GM21825 (cell line): ENCODE data around the gene ABTB2.
"Not testable (repeated sequence)": the region's sequence is repeated elsewhere in the genome, so short reads cannot be mapped to it uniquely, and the experiment has no call there.

Source experiments
- ATAC-seq: cut with Tn5 transposase; IDR thresholded peaks from one replicate; pipeline ENCODE4 v1.9.1; 2021; ENCODE audit warnings: mild to moderate bottlenecking, moderate library complexity; ENCODE audit not compliant: unreplicated experiment

The ABTB2 gene

DNA sequence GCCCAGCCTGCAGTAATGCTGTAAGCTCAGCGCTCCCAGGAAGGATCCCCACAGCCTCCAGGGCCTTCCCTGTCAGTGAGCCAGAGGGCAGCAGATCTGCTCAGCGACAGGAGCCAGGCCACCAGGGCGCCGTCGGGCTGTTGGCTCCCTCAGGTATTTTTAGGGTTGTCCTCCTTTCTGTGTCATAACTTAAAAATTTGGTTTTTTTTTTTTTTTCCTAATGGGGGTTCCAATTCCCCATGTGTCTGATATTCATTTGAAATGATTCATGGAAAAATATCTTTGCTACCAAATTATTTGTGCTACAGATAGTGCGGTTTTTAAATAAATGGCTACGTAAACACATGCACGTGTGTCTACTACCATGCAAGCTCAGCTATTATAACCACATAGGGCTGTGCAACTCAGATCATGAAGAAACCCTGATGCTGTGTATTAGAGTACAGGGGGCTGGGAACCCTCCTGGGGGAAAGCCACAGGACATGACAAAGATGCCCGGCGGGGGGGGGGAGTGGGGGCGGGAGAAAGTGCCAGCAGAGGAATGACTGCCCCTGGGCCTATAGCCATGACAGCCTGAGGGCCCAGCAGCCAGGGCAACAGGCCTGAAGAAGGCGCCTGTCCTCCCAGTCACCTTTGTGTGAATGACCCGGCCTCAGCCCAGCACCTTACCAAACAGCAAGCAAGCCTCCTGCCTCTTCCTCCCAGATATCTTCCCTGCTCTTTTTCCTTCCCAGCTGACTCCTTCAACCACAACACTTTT is 163.1 kb downstream of the ABTB2 start:
- no peak for ATAC-seq

DNA sequence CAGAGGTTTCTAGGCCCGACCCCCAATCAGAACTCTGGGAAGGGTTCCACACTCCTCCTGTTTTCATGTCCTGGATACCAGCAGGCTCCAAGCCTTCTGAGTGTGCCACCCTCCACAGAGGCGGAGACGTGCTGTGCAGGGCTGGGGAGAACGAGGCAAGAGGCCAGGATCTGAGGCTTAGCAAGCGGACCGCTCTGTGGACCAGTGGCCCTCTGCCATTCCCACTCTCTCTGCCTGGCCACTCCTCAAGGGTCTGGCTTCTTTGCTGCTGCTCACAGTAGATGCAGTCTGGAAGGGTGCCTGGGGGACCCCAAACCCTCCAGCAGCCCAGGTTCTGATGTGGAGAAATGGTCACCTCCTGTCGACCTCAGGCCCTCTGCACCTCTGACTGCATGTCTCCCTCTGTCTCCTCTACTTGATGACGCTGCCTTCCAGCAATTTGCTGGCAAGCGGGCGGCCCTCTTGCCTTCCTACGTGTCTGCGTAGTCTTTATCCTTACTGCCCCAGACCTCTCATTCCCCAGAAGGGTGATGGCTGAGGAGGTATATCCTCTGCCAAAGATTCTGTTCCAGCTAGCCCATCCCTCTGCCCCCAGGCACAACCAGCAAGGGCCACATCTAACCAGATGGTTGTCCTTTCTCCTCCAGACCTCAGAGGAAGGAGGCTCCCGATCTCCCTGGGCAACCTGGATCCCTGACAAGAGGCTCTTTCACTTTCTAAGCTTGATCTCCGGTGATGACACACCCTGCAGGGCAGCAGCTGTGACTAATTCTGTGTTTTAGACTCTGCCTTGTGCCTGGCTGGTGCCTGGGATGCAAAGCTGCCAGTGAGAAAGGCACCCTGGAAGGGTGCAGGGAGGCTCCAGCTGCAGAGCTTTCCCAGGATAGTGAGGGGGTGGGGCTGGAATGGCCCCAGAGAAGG is 165.1 kb downstream of the ABTB2 start:
- no peak for ATAC-seq

DNA sequence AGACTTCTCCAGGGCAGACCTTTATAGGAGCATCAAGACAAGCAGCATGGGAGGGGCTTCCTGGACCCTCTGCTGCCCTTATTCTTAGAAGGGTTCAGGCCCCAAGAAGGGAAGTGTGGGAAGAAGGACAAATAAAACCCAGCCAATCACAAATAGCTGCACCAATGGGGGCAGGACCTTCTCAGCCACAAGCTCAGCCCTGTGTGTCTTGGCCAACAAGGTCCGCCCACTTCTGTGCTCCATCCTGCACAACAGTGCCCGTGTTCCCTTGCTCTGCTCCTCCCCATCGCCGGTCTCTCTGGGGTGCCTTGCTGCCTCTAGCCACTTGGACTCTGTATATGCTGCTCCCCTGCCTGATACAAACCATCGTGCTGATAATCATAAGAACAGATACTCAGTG is 166.2 kb downstream of the ABTB2 start:
- ATAC-seq, result no peak

DNA sequence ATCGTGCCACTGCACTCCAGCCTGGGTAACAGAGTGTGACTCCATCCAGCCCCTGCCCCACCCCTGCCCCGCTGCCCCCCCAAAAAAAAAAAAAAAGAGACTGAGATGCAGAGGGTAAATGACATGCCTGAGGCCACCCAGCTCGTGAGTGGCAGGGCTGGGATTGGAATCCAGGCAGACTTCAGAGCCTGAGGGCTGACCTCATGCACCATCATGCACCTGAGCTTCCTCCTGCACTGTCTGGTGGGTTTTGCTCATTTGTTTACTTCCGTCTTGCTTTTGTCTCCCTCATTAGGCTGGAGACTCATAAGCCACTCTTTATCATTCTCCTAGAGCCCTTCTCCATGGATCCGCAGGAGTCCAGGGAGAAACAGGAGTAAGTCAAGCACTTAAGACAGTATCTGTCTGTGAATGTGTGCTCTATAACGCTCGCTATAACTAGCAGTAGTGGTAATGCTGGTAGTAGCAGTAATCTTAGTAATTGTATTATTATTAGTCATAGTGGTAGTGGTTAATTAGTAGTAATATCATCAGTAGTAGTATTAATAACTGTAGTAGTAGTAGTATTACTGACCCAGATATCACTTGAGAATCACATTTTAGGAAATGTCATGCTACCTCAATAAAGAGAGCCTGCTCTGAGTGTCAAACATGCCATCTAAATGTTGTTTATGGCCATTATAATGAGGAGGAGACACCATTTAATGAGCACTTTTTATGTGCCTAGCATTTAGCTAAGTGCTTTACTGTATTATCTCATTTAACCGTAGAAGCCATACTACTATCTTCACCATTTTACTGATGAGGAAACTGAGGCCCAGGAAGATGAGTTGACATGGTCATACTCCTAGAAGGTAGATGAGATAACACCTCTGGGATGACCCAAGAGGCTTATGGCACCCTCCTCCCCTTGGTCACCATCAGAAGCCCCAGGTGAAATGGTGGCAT is 167.3 kb downstream of the ABTB2 start:
- no peak for ATAC-seq

DNA sequence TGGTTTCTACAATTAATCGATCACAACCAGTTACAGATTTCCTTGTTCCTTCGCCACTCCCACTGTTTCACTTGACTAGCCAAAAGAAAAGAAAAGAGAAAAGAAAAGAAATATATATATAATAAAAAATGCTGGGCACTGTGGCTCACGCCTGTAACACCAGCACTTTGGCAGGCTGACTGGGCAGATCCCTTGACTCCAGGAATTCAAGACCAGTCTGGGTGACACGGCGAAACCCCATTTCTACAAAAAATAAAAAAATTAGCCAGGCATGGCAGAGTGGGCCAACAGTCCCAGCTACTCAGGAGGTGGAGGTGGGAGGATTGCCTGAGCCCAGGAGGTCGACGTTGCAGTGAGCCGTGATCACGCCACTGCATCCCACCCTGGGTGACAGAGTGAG is 168.6 kb downstream of the ABTB2 start:
- ATAC-seq, result no peak

DNA sequence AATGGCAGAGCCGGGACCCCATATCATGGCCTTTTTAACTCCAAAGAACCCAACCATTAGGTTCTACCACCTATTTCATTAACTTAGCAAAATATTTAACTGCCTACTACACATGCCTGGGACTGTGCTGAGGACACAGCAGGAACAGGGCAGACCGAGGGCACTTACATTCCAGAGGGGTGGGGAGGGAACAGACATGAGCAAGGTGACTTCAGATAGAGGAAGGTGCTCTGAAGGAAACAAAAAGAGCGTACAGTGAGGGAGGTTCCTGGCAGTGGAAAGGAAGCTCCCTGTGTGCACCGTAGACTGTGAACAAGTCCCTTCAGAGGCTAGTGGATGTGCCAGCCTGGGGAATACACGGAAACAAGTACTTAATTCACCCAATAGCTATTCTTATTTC is 169.6 kb downstream of the ABTB2 start:
- ATAC-seq, result no peak

DNA sequence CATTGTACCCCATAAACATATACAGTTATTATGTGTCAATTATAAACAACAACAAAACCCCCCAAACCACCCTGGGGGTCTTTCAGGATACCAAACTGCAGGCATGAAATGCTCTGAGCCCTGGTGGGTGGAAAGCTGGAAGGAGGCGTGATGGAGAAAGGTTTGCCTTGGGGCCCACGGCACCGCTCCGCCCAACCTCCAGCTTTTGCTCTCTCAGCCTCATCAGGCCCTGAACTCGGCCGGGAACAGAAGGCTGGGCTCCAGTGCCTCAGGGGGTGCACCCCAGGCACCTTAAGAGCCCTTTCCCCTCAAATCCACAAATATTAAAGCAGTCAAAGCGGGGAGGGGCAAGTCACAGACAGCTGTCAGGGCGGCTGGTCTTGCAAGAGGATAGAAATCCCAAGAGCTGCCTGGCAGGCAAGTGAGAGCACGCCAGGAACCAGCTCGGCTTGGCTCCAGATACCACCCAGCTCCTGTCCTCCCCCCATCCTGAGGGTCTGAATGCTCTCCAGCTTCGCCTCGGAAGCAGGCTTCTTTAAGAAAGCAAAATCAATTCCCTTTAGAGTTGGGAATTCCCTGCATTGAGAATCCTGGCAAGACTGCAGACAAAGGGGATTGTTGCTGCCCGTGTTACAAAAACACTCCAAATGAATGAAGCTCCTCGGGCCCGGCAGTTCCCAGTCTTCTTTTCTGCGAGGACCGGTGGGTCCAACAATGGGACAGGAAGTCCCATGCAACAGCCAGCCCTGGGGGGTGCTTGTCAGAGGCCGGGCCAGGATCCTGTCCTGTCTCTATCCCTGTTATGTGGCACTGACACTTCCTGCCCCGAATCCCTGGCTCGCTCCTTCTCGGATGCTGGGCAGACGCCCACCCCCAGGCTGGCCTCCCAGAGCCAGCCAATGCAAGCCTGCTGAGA is 171.6 kb downstream of the ABTB2 start:
- ATAC-seq, result no peak

DNA sequence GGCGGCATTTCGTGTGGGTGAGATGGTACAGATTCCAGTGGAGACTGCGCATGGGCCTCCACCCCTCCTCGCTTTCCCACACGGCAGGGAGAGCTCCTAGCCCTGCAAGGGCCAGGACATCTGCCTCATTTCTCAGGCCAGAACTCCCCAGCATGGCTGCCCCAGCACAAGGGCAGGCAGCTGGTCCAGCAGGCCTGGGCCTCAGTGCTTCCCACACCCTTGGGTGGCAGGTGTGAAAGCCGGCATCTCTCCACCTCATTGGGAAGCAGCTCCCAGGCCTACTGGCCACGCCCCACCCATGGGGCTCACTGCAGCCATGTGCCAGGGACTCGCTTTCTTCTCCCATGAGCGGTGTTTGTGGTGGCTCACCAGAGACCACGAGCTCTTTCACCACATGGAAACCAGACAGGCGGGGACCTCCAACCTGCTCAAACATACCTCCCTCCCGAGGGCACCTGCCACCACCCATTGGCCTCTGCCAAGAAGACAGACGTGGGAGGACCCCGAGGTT is 173.2 kb downstream of the ABTB2 start:
- no peak for ATAC-seq

DNA sequence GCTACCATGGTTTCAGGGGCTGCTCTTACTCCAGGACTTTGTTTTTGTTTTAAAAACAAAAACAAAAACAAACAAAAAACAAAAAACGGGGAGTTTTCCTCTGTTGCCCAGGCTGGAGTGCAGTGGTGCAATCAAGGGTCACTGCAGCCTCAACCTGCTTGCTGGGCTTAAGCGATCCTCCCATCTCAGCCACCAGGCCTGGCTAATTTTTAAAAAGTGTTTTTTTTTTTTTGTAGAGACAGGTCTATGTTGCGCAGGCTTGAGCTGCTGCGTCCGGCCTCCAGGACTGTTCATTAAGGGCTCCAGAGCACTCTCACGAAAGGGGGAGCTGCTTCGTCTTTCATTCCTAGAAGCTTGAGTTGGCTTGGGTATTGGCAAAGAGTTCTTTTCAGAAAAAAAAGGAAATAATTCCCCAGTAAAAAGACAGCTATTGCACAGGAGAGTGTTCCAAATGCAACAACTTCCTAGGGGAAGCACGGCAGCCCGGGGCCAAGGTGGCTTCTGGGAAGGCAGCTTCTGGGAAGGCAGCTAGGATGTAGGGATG is 173.9 kb downstream of the ABTB2 start:
- no peak for ATAC-seq

DNA sequence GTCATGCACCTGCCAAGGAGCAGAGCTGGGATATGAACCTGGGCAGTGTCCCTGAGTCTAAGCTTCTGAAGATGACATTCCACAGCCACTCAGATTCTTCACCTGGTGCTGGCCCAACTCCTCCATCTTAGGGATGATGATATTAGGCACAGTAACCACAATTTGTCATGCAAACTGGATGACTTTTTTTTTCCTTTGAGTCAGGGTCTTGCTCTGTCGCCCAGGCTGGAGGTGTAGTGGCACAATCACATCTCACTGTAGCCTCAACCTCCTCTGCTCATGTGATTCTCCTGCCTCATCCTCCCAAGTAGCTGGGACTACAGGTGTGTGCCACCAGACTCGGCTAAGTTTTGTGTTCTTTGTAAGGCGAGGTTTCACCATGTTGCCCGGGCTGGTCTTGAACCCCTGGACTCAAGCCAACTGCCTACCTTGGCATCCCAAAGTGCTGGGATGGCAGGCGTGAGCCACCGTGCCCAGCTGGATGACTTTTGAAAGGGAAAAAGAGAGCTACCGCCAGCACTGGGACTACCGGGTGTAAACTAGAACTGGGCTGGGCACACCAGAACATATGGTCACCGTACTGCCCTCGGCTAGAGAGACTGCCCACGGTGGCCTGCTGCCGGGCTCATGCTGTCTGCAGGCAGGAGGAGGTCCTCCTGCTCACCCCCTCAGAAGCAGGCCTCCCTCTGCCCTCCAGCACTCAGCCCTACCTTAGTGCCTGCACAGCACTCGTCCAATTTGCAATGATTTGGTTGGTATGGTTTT is 174.7 kb downstream of the ABTB2 start:
- ATAC-seq, result no peak

DNA sequence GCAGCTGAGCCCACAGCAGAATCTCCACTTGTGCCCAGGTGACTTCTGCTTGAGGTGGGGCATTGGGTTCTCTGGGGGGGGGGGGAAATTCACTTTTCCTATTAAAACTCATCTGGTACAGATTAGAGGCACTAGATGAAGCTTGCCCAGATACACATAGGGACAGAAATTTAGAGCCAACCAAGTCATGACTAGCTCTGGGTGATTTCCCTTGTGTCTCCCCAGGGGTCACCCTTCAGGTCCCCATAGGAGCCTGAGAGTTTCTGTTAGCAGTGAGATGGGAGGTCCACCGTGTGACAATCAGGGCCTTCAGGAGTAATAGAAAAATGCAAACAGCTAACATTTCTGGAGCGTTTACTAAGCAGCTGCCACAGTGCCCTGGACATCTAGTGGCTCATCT is 175.4 kb downstream of the ABTB2 start:
- ATAC-seq, result no peak

DNA sequence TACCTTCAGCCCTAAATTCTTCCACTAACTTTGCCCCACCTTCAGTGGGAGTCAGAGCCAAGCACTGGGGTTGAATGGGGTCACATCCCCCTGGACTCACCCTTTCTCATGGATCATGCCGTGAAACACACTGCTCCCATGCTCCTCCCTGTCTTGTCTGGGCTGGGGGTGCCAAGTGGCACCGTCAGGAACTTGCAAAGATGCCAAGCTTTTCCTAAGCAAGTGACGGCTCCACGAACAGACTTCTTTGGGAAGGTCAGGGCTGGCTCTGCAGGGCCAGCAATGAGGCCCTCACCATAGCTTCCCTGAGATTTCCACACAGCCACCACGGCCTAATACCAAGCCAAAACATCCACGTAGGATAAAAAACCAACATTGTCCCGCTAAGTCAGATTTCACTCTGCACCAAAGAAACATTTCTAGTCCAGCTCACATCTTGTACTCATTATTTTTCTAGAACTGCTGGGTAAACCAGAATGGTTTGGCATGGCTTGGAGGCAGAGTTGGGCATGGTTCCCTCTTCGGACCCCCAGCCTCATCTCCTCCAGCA is 175.9 kb downstream of the ABTB2 start:
- ATAC-seq, result no peak

DNA sequence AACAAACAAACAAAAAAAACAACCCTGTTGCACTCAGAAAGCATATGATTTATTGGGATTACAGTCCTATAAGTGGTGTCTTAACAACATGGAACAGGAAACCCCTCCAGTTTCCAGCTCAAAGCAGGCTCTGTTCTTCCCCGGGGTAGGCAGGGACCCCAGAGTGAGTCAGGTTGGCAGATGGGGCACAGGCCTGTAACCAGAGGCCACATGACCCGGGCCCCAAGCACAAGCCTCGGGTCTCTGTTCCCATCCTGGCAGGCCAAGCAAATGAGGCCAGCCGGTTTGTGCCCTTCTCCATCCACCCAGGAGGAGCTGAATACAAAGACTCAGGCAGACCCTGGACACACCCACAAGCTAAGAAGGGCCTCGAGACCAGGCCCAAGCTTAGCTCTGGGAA is 176.6 kb downstream of the ABTB2 start:
- no peak for ATAC-seq

DNA sequence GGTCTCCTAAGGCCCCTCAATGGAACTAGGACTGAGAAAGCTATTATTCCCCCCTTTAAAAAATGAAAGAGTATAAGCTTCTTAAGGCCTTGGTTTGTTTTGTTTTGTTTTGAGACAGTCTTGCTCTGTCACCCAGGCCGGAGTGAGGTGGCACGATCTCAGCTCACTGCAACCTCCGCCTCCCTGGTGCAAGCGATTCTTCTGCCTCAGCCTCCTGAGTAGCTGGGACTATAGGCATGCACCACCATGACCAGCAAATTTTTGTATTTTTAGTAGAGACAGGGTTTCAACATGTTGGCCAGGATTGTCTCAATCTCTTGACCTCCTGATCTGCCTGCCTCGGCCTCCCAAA is 177.0 kb downstream of the ABTB2 start:
- ATAC-seq, result not testable (repeated sequence)

DNA sequence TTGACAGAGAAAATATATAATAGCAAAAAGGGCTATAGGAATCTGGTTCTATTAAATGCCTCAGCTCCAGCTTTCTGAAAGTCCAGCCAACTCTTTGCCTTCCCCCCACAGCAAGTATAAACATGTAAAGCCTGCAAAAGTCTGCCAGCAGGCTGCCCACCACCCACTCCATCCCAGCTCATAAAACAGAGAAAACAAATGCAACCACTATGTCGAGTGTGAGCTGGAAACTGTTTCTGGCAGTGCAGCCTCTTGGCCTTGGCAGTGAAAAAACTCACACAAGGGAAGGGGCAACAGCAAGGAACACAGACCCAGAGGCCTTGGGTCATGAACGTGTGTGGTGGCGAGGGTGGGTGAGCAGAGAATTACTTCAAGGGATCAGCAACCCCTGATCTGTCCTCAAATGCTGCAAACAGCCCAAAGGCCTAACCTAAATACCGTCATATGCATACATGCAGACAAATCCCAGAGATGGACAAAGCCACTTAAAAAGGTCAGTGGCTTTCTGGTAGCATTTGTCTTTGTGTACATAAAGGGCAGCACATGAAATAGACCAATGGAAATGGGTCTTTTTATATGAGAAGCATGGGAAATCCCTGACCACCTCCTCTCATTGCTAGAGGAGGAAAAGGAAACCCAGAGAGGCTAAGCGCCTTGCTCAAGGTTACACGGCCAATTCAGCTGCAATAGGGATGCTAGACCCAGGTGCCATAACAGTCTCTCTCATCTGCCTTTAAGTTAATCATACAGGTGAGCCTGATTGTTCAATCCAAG is 177.6 kb downstream of the ABTB2 start:
- ATAC-seq, result no peak

DNA sequence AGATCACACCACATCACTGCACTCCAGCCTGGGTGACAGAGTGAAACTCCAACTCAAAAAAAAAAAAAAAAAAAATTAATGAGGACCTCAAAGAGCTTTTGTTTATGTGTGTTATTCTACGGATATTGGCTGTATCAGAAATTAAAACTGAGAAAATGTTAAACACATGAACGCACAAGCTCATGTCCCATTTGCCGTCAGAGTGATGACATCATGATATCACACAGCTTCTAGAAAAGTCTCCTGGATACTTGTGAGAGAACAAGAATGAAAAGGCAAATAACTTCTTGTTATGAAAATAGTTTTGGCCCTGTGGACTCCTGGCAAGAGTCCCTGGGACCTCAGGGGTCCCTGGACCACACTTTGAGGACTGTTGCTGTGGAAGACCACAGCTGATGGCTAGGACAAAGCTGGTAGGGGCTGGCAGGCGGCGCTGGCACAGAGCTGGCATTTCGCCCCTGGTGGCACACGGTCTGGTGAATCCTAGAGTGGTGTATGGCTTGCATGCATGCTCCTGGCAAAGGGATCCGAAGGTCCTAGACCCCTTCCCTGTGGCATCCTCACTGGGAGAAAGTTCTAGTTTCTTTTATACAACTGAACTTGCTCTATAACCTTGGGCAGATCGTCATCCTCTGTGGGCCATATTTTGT is 178.7 kb downstream of the ABTB2 start:
- ATAC-seq, result no peak

DNA sequence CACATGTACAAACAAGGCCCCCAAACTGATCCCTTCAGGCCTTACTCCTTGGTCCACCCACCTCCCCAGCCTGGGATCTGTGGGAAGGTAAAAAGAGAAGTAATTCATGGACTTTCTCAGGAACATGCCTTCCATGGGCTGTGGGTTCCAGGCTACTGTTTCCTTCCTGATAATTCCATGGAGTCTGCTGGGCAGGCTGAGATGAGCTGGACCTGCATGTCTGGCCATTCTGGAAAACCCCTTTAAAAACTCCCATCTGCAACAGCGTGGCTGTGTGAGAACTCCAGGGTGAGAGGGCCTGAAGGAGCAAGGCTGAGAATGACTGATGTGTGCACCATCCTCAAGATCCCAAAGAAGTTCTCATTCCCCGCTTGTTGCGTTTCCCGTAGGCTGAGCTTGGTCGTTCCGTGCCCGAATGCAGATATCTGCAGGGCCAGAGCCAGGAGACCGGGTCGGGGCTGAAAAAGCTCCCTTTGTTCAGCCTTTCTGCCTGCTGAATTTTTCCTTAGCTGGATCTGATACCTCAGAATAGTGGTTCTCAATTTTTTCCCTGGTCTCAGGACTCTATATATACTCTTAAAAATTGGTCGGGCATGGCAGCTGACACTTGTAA is 179.5 kb downstream of the ABTB2 start:
- no peak for ATAC-seq
